ENCODE results near the gene NELFCD. TPM values are rescaled to one million over a fixed set of nuclear protein-coding genes. Genes with fewer than 3 reads are reported as not detected.
"Not testable (repeated sequence)": the region's sequence is repeated elsewhere in the genome, so short reads cannot be mapped to it uniquely, and the experiment has no call there.

The NELFCD gene
- total RNA-seq, 4 donors from 2014 or later, result 44.7 to 63.5 (median 53.4) TPM

GRCh38 chr20:59032713-59033059, 51.6 kb downstream of the NELFCD start:
- TF ChIP-seq CTCF (IDR thresholded peaks at IDR 0.05), result no peak
- DNase-seq (ENCODE audit: low spot score) (no peak), ATAC-seq (ENCODE audit: low FRiP score) (peak; percentile 24)

- DNase-seq (ENCODE audit: low spot score), result no peak
- no peak for ATAC-seq (ENCODE audit: low FRiP score)
- no peak for TF ChIP-seq CTCF (IDR thresholded peaks at IDR 0.05)
These were observed 52.0 kb downstream of the NELFCD start for GRCh38 chr20:59033093-59033492.

GRCh38 chr20:59033616-59034165, 52.6 kb downstream of the NELFCD start:
- no peak for ATAC-seq (ENCODE audit: low FRiP score)
- TF ChIP-seq CTCF (IDR thresholded peaks at IDR 0.05), result no peak

GRCh38 chr20:59035381-59035780, 54.3 kb downstream of the NELFCD start:
- DNase-seq (ENCODE audit: low spot score) (no peak), ATAC-seq (ENCODE audit: low FRiP score) (no peak)
- no peak for TF ChIP-seq CTCF (IDR thresholded peaks at IDR 0.05)

More at GRCh38 chr20:59033616-59034165, 52.6 kb downstream of the NELFCD start:
- no peak for DNase-seq (ENCODE audit: low spot score)

- DNase-seq (ENCODE audit: low spot score) (no peak), ATAC-seq (ENCODE audit: low FRiP score) (no peak)
- TF ChIP-seq CTCF (IDR thresholded peaks at IDR 0.05), result no peak
These were observed 56.3 kb downstream of the NELFCD start for GRCh38 chr20:59037386-59037785.

GRCh38 chr20:59039233-59039632, 58.2 kb downstream of the NELFCD start:
- DNase-seq (ENCODE audit: low spot score), result no peak
- no peak for ATAC-seq (ENCODE audit: low FRiP score)
- no peak for TF ChIP-seq CTCF (IDR thresholded peaks at IDR 0.05)

GRCh38 chr20:59040667-59041066, 59.6 kb downstream of the NELFCD start:
- no peak for TF ChIP-seq CTCF (IDR thresholded peaks at IDR 0.05)
- no peak for ATAC-seq (ENCODE audit: low FRiP score)
- no peak for DNase-seq (ENCODE audit: low spot score)

- DNase-seq (ENCODE audit: low spot score); ATAC-seq (ENCODE audit: low FRiP score): not testable (repeated sequence)
These were observed 60.4 kb downstream of the NELFCD start for GRCh38 chr20:59041487-59041886.

Measured in omental fat pad (tissue), 4 donors.